Caco-2 (cell line): ENCODE results near the gene SEMA3C. TPM values are rescaled to one million over a fixed set of nuclear protein-coding genes. Genes with fewer than 3 reads are reported as not detected.

ENCODE experiments used
- BruUV-seq: library from RNA; stranded (reverse); fragments of 400-500 nt; replicated peaks from 2 replicates; lab custom pipeline; 2021; lab: Mats Ljungman, UMichigan
- CTCF ChIA-PET: fragments of 300-600 bp; sonication (Branson Sonifier 250); formaldehyde crosslinking; loops from one replicate; lab custom pipeline; 2022; ENCODE audit warnings: antibody characterized with exemption; lab: Charles Lee
- POLR2A ChIA-PET: fragments of 300-600 bp; sonication (Branson Sonifier 250); formaldehyde crosslinking; loops from one replicate; lab custom pipeline; 2022; ENCODE audit warnings: antibody characterized with exemption; lab: Charles Lee
- DNase-seq, 2 experiments: peaks; one replicate each; pipeline versions ENCODE4 v3.0.0 to v3.0.0-alpha.2; 2020 to 2022
- H3K27me3 ChIP-seq: replicated peaks from 2 replicates; pipeline ENCODE4 v1.6.0; 2011; ENCODE audit warnings: low read length; ENCODE audit not compliant: control insufficient read depth, insufficient read depth
- H3K36me3 ChIP-seq: 2 replicates; pipeline ENCODE4 v1.5.1; 2011; ENCODE audit warnings: low read length; ENCODE audit not compliant: control insufficient read depth, insufficient read depth
- H3K4me1 ChIP-seq: fragments of 250-450 bp; sonication (Bioruptor Pico); 2 replicates; pipeline ENCODE4 v1.5.1; 2020; ENCODE audit warnings: mild to moderate bottlenecking
- H3K4me3 ChIP-seq: 2 replicates; pipeline ENCODE4 v1.5.1; 2011; ENCODE audit warnings: low read depth, mild to moderate bottlenecking, control low read depth, low read length
- H3K9me3 ChIP-seq: fragments of 250-450 bp; sonication (Bioruptor Pico); 2 replicates; pipeline ENCODE4 v1.5.1; 2020; ENCODE audit warnings: mild to moderate bottlenecking, moderate library complexity
- H3K27ac Mint-ChIP-seq: one replicate; pipeline ENCODE4 v1.8.0; 2022; ENCODE audit warnings: mixed read lengths; ENCODE audit not compliant: unreplicated experiment
- H3K27me3 Mint-ChIP-seq: one replicate; pipeline ENCODE4 v1.8.0; 2022; ENCODE audit warnings: mixed read lengths; ENCODE audit not compliant: insufficient read depth, unreplicated experiment
- H3K36me3 Mint-ChIP-seq: one replicate; pipeline ENCODE4 v1.8.0; 2022; ENCODE audit warnings: mild to moderate bottlenecking, mixed read lengths; ENCODE audit not compliant: insufficient read depth, unreplicated experiment
- H3K4me1 Mint-ChIP-seq: one replicate; pipeline ENCODE4 v1.8.0; 2022; ENCODE audit warnings: low read depth, mixed read lengths; ENCODE audit not compliant: unreplicated experiment
- H3K4me3 Mint-ChIP-seq: one replicate; pipeline ENCODE4 v1.8.0; 2022; ENCODE audit warnings: mild to moderate bottlenecking, moderate library complexity, mixed read lengths; ENCODE audit not compliant: unreplicated experiment
- H3K9me3 Mint-ChIP-seq: one replicate; pipeline ENCODE4 v1.8.0; 2022; ENCODE audit warnings: mixed read lengths; ENCODE audit not compliant: unreplicated experiment
- intact Hi-C: fragments of 100-400 bp; cut with micrococcal nuclease; formaldehyde crosslinking; loops from one replicate; pipeline ENCODE4 v1.10.0; 2022; ENCODE audit not compliant: unreplicated experiment
- total RNA-seq: library from RNA; stranded (reverse); gene quantifications from 2 replicates; pipeline ENCODE4 v1.2.3, GENCODE V29; 2022
- TF ChIP-seq, protein P1 (sequence below), 2 experiments: fragments of 200-600 bp in 1 of 2; IDR thresholded peaks; 1 replicate in 1 of 2; 2 replicates in 1 of 2; pipeline versions ENCODE4 v1.5.1 to v1.8.0; 2011 to 2022; ENCODE audit warnings: antibody characterized with exemption in 1 of 2, control low read depth in 1 of 2, inconsistent platforms in 1 of 2, low read depth in 1 of 2, low read length in 1 of 2, mild to moderate bottlenecking in 1 of 2, moderate library complexity in 1 of 2; ENCODE audit not compliant: insufficient read depth in 1 of 2, severe bottlenecking in 1 of 2, unreplicated experiment in 1 of 2

SEMA3C gene
- total RNA-seq, 1 experiment from 2014 or later, result 25.8 TPM

DNA sequence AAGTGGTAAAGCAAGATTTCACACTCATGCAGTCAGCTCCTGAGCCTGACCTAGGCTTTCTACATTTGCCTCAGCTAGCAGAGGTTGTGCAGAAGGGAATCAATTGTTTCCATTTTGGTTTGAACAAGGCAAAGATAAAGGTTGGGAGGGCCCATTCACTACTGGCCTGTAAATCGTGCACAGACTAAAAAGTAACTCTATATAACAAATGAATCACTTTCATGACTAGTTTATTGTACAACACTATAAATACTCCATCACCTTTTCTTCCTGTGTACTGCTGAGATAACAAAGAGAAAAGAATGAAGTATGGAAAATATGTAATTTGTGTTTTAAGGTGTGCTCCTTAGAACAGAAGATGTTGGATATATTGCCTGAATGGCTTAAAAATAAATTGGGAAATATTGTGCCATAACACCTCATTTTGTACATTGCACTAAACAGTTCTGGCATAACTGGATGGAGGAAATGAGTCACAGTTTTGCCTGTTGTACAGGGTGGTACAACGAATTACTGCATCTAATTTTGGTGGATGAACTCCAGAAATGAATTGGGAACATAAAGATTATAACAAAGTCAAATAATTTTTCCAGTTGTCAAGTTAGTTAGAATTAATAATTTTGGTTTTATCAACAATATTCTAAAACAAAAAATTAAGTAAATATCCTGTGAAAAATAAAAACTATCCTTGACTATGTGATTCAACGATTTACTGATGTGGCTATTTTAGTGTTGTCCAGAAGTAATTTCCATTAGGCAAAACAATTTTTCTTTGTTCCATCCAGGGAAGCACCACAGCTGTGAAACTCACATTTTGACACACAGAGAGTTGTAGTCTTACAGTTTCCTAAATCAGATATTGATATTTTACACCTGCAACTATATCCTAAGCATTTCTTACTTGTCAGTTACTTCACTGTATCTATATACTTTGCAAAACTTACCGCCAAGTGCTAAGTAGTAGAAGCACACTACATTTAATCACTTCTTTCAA is 18.0 kb downstream of the SEMA3C start:
- Mint-ChIP-seq H3K4me3 (no peak overlapping the region), H3K9me3 (no peaks in the 10 kb centered on the region), H3K4me1 (peaks cover 7% of the 10 kb centered on the region), H3K36me3 (no peaks in the 10 kb centered on the region), H3K27ac (no peak overlapping the region), H3K27me3 (no peaks in the 10 kb centered on the region)
- DNase-seq, result no peak
- BruUV-seq, result no TSS peak
- Histone ChIP-seq H3K36me3 (no peaks in the 10 kb centered on the region), H3K9me3 (no peaks in the 10 kb centered on the region), H3K4me1 (0 out of 2 replicates have a peak, but pooled peaks cover 5% of the 10 kb centered on the region), H3K27me3 (no peaks in the 10 kb centered on the region), H3K4me3 (no peak overlapping the region)
- POLR2A ChIA-PET, result no interaction called here
- intact Hi-C loops, result no loop called here
- TF ChIP-seq, protein P1, sequence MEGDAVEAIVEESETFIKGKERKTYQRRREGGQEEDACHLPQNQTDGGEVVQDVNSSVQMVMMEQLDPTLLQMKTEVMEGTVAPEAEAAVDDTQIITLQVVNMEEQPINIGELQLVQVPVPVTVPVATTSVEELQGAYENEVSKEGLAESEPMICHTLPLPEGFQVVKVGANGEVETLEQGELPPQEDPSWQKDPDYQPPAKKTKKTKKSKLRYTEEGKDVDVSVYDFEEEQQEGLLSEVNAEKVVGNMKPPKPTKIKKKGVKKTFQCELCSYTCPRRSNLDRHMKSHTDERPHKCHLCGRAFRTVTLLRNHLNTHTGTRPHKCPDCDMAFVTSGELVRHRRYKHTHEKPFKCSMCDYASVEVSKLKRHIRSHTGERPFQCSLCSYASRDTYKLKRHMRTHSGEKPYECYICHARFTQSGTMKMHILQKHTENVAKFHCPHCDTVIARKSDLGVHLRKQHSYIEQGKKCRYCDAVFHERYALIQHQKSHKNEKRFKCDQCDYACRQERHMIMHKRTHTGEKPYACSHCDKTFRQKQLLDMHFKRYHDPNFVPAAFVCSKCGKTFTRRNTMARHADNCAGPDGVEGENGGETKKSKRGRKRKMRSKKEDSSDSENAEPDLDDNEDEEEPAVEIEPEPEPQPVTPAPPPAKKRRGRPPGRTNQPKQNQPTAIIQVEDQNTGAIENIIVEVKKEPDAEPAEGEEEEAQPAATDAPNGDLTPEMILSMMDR (IDR thresholded peaks at IDR 0.05; ENCODE audit: insufficient read depth in 1 of 2, low read depth in 1 of 2, low read length in 1 of 2, severe bottlenecking in 1 of 2, unreplicated experiment in 1 of 2), result no peak
- CTCF ChIA-PET, result no interaction called here

DNA sequence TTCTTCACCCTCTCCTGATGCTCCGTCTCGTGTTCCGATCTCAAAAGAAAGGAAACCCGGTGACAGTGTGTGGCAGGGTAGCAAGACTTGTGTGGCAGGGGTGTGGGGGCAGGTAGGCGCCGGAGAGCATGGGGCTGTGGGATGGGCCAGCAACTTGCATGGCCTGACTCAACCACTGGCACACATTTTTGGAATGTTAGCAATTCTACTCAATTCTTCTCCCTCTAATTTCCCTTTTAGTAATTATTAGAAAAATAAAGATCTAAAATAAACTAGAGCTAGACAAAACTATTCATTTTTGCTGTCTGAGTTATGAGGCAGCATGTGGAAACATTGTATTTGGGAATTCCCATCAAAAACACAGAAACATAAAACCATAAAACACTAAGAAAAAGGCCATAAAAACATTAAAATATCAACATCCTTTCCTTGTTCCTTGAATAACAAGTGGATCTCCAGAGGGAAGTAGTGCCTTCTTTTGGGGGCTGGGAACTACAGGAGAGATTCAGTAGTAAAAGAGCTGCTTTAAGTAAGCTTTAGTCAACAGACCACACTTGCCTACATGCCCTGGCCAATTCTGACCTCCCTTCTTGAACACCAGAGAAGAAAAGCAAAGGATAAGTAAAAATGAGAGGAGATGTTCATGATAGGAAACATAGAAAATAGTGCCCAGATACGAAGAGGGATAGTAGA is 21.8 kb downstream of the SEMA3C start:
- Histone ChIP-seq H3K9me3 (no peaks in the 10 kb centered on the region), H3K4me1 (0 out of 2 replicates have a peak, but pooled peaks cover 3% of the 10 kb centered on the region), H3K36me3 (no peaks in the 10 kb centered on the region), H3K4me3 (no peak overlapping the region), H3K27me3 (no peaks in the 10 kb centered on the region)
- TF ChIP-seq, protein P1 (IDR thresholded peaks at IDR 0.05; ENCODE audit: insufficient read depth in 1 of 2, low read depth in 1 of 2, low read length in 1 of 2, severe bottlenecking in 1 of 2, unreplicated experiment in 1 of 2), result no peak
- intact Hi-C loops, result no loop called here
- H3K4me1 Mint-ChIP-seq, result peaks cover 7% of the 10 kb centered on the region
- H3K27ac Mint-ChIP-seq, result no peak overlapping the region
- H3K27me3 Mint-ChIP-seq, result no peaks in the 10 kb centered on the region
- no TSS peak for BruUV-seq
- H3K36me3 Mint-ChIP-seq, result no peaks in the 10 kb centered on the region
- H3K4me3 Mint-ChIP-seq, result no peak overlapping the region
- no peaks in the 10 kb centered on the region for H3K9me3 Mint-ChIP-seq
- POLR2A ChIA-PET, result no interaction called here
- CTCF ChIA-PET, result no interaction called here
- DNase-seq, result no peak

DNA sequence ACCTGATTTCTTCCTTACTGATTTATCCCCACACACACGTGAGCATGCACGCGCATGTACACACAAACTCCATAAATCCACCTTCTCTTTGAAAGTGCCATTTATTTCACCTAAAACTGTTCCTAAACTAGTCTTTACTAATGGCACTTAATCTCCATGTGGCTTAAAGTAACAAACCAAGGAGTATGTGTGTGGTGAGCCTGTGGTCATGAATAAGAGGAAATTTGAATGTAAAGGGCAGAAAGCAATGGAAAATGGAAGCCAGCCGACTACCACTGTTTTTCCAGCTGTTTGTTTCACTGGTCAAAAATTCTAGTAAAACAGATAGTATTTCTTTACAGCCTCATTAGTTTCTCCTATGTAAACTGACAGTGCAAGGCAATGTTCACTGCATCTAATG is 23.8 kb downstream of the SEMA3C start:
- Histone ChIP-seq H3K4me1 (0 out of 2 replicates have a peak, but pooled peaks cover 3% of the 10 kb centered on the region), H3K36me3 (no peaks in the 10 kb centered on the region), H3K9me3 (no peaks in the 10 kb centered on the region), H3K27me3 (no peaks in the 10 kb centered on the region), H3K4me3 (no peak overlapping the region)
- Mint-ChIP-seq H3K4me3 (no peak overlapping the region), H3K4me1 (peaks cover 16% of the 10 kb centered on the region), H3K27ac (no peak overlapping the region), H3K36me3 (no peaks in the 10 kb centered on the region), H3K9me3 (no peaks in the 10 kb centered on the region), H3K27me3 (no peaks in the 10 kb centered on the region)
- intact Hi-C loops, result no loop called here
- CTCF ChIA-PET, result no interaction called here
- TF ChIP-seq, protein P1 (IDR thresholded peaks at IDR 0.05; ENCODE audit: insufficient read depth in 1 of 2, low read depth in 1 of 2, low read length in 1 of 2, severe bottlenecking in 1 of 2, unreplicated experiment in 1 of 2), result no peak
- POLR2A ChIA-PET, result no interaction called here
- BruUV-seq, result no TSS peak
- DNase-seq, result no peak
